Daoy (cell line): ENCODE results near the gene KRT75. TPM values are rescaled to one million over a fixed set of nuclear protein-coding genes. Genes with fewer than 3 reads are reported as not detected.

Source experiments
- DNase-seq: peaks from one replicate; pipeline ENCODE4 v3.0.0-alpha.2; 2015; ENCODE audit warnings: low read depth
- total RNA-seq: library from RNA; depleted of rRNA; stranded (reverse); fragments of >200 nt; shearing (Covaris generic); gene quantifications from 2 replicates; pipeline ENCODE4 v1.2.3, GENCODE V29; 2014

KRT75 gene
- total RNA-seq, 1 experiment from 2014 or later: 2.7 TPM

GRCh38 chr12:52440821-52441319, 6.7 kb upstream of the KRT75 start:
- peak; percentile 79 for DNase-seq

GRCh38 chr12:52439845-52440244, 5.7 kb upstream of the KRT75 start:
- DNase-seq: no peak

- DNase-seq: no peak
These were observed 5.2 kb upstream of the KRT75 start for GRCh38 chr12:52439420-52439819.

- no peak for DNase-seq
These were observed 4.4 kb upstream of the KRT75 start for GRCh38 chr12:52438305-52439301.

- DNase-seq: no peak
These were observed 3.3 kb upstream of the KRT75 start for GRCh38 chr12:52437508-52437907.

GRCh38 chr12:52436828-52437474, 2.8 kb upstream of the KRT75 start:
- no peak for DNase-seq

GRCh38 chr12:52436000-52436827, 2.0 kb upstream of the KRT75 start:
- DNase-seq: peak; percentile 78

GRCh38 chr12:52435659-52435999, 1.5 kb upstream of the KRT75 start:
- DNase-seq: no peak

GRCh38 chr12:52434760-52435530, 774 bp upstream of the KRT75 start:
- peak; percentile 60 for DNase-seq

GRCh38 chr12:52433501-52434080, 580 bp downstream of the KRT75 start:
- no peak for DNase-seq

GRCh38 chr12:52432559-52433207, 1.5 kb downstream of the KRT75 start:
- no peak for DNase-seq

- DNase-seq: no peak
These were observed 6.0 kb downstream of the KRT75 start for GRCh38 chr12:52428121-52428520.

GRCh38 chr12:52427083-52427482, 7.1 kb downstream of the KRT75 start:
- DNase-seq: no peak

- DNase-seq: no peak
These were observed 8.1 kb downstream of the KRT75 start for GRCh38 chr12:52426034-52426433.

GRCh38 chr12:52425466-52425865, 8.7 kb downstream of the KRT75 start:
- no peak for DNase-seq

GRCh38 chr12:52423661-52424500, 10.3 kb downstream of the KRT75 start:
- DNase-seq: no peak

- DNase-seq: no peak
These were observed 11.1 kb downstream of the KRT75 start for GRCh38 chr12:52423035-52423434.

GRCh38 chr12:52419656-52420055, 14.5 kb downstream of the KRT75 start:
- DNase-seq: no peak

GRCh38 chr12:52418576-52419110, 15.5 kb downstream of the KRT75 start:
- no peak for DNase-seq
